Right atrium auricular region (tissue), 2 donors: ENCODE results near the gene SIAE. TPM values are rescaled to one million over a fixed set of nuclear protein-coding genes. Genes with fewer than 3 reads are reported as not detected.

Source experiments
- DNase-seq: peaks from one replicate; pipeline ENCODE4 v3.0.0-alpha.2; 2019; ENCODE audit warnings: low spot score
- H3K27ac ChIP-seq, 2 donors: fragments of 200-600 bp; sonication (generic); 1 replicate in 1 of 2; 2 replicates in 1 of 2; pipeline ENCODE4 v1.5.1; 2016 to 2019
- H3K27me3 ChIP-seq, 2 donors: fragments of 200-600 bp; sonication (generic); one replicate each; pipeline versions ENCODE4 v1.5.1 to v1.6.0; 2017 to 2019
- H3K36me3 ChIP-seq: fragments of 200-600 bp; sonication (generic); one replicate; pipeline ENCODE4 v1.5.1; 2016
- H3K4me1 ChIP-seq, 2 donors: fragments of 200-600 bp; sonication (generic); one replicate each; pipeline versions ENCODE4 v1.5.1 to v1.6.0; 2017 to 2019
- H3K4me3 ChIP-seq, 2 donors: fragments of 200-600 bp; sonication (generic); 1 replicate in 1 of 2; 2 replicates in 1 of 2; pipeline ENCODE4 v1.5.1; 2017 to 2019; ENCODE audit warnings: mild to moderate bottlenecking in 1 of 2, moderate library complexity in 1 of 2
- H3K9me3 ChIP-seq, 2 donors: fragments of 200-600 bp; sonication (generic); one replicate each; pipeline ENCODE4 v1.5.1; 2019
- total RNA-seq, 2 donors: library from RNA; depleted of rRNA; stranded (reverse); fragments of >200 nt; gene quantifications; one replicate each; pipeline ENCODE4 v1.1.0, GENCODE V29; 2016
- TF ChIP-seq, protein P1 (sequence below), 2 donors: fragments of 200-600 bp; sonication (generic); IDR thresholded peaks; one replicate each; pipeline ENCODE4 v1.5.1; 2019; ENCODE audit warnings: antibody characterized with exemption in 2 of 2

The SIAE gene
- total RNA-seq, 2 donors from 2014 or later = 12.5 to 40.8 TPM

- Histone ChIP-seq H3K27ac (peak overlapping the region; percentile 1 to 44), H3K27me3 (peaks cover 6 to 7% of the 10 kb centered on the region in 2 donors), H3K4me3 (peak overlapping the region in 1 of 2 donors; percentile 49), H3K9me3 (no peaks in the 10 kb centered on the region), H3K36me3 (no peaks in the 10 kb centered on the region), H3K4me1 (peaks cover 0 to 19% of the 10 kb centered on the region in 2 donors)
- TF ChIP-seq, protein P1, sequence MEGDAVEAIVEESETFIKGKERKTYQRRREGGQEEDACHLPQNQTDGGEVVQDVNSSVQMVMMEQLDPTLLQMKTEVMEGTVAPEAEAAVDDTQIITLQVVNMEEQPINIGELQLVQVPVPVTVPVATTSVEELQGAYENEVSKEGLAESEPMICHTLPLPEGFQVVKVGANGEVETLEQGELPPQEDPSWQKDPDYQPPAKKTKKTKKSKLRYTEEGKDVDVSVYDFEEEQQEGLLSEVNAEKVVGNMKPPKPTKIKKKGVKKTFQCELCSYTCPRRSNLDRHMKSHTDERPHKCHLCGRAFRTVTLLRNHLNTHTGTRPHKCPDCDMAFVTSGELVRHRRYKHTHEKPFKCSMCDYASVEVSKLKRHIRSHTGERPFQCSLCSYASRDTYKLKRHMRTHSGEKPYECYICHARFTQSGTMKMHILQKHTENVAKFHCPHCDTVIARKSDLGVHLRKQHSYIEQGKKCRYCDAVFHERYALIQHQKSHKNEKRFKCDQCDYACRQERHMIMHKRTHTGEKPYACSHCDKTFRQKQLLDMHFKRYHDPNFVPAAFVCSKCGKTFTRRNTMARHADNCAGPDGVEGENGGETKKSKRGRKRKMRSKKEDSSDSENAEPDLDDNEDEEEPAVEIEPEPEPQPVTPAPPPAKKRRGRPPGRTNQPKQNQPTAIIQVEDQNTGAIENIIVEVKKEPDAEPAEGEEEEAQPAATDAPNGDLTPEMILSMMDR (IDR thresholded peaks at IDR 0.05) = no peak
- DNase-seq = no peak
Observed at GRCh38 chr11:124717421-124717785, 43.9 kb upstream of the SIAE start.

DNA sequence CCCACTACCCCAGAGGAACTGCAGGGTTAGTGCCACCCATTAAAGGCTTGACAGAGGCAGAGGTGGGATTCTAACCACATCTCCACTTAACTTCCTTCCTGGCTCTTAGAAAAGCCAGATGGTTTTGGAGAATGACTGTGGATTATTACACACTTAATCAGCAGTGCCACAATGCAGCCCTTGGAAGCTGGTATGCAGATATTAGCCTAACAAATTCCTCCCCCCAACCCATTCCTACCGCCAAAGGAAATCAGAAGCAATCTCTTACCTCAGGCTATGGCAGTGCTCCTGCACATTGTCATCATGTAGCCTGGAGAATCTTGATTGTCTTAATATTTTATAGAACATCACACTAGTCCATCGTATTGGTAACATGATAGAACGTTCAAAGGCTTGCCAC is 43.1 kb upstream of the SIAE start:
- H3K4me1 ChIP-seq = peaks cover 0 to 19% of the 10 kb centered on the region in 2 donors
- no peak overlapping the region for H3K4me3 ChIP-seq
- no peaks in the 10 kb centered on the region for H3K36me3 ChIP-seq
- H3K27ac ChIP-seq = no peak overlapping the region
- TF ChIP-seq, protein P1 (IDR thresholded peaks at IDR 0.05) = no peak
- H3K9me3 ChIP-seq = no peaks in the 10 kb centered on the region
- peaks cover 6 to 7% of the 10 kb centered on the region in 2 donors for H3K27me3 ChIP-seq
- no peak for DNase-seq

DNA sequence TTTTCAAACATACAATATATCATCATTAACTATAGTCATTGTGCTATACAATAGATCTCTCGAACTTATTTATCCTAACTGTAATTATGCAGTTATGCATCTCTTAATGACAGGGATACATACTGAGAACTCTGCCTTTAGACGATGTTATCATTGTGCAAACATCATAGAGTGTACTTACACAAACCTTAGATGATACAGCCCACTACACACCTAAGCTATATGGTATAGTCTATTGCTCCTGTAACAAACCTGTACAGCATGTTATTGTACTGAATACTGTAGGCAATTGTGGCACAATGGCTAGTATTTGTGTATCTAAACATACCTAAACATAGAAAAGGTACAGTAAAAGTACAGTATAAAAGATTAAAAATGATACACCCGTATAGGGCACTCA is 38.9 kb upstream of the SIAE start:
- no peak overlapping the region for H3K27ac ChIP-seq
- no peaks in the 10 kb centered on the region for H3K27me3 ChIP-seq
- no peak for DNase-seq
- H3K4me1 ChIP-seq = peaks cover 0 to 5% of the 10 kb centered on the region in 2 donors
- H3K4me3 ChIP-seq = no peak overlapping the region
- no peaks in the 10 kb centered on the region for H3K36me3 ChIP-seq
- peaks cover 0 to 8% of the 10 kb centered on the region in 2 donors for H3K9me3 ChIP-seq
- TF ChIP-seq, protein P1 (IDR thresholded peaks at IDR 0.05) = no peak

DNA sequence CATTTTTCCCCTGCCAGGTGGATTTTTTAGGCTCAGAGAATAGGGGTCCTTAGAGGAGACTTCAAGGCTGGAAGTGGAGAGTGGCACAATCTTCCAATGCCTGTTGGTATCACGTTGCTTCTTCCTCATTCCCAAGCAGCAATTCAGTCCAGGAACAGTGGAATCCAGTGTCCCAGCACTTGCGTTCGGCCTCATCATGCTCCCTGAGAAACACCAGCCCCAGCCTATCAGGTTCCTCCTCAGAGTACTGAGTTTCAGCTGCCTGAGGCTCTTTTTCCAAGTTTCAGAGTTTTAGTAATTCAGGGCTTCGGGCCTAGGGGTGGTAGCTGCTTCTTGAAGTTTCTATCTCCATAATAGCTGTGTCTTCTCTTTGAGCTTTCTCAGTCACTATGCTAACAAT is 34.3 kb upstream of the SIAE start:
- Histone ChIP-seq H3K27me3 (no peaks in the 10 kb centered on the region), H3K4me3 (no peak overlapping the region), H3K4me1 (no peaks in the 10 kb centered on the region), H3K9me3 (peaks cover 0 to 8% of the 10 kb centered on the region in 2 donors), H3K27ac (no peak overlapping the region), H3K36me3 (no peaks in the 10 kb centered on the region)
- TF ChIP-seq, protein P1 (IDR thresholded peaks at IDR 0.05) = no peak
- no peak for DNase-seq

- no peak for DNase-seq
- no peaks in the 10 kb centered on the region for H3K27me3 ChIP-seq
- H3K27ac ChIP-seq = no peak overlapping the region
- H3K4me3 ChIP-seq = no peak overlapping the region
- H3K36me3 ChIP-seq = no peaks in the 10 kb centered on the region
- peaks cover 0 to 4% of the 10 kb centered on the region in 2 donors for H3K9me3 ChIP-seq
- TF ChIP-seq, protein P1 (IDR thresholded peaks at IDR 0.05) = no peak
- H3K4me1 ChIP-seq = no peaks in the 10 kb centered on the region
Observed at GRCh38 chr11:124700028-124700427, 26.5 kb upstream of the SIAE start.

- Histone ChIP-seq H3K36me3 (no peaks in the 10 kb centered on the region), H3K9me3 (peaks cover 0 to 4% of the 10 kb centered on the region in 2 donors), H3K4me3 (no peak overlapping the region), H3K27ac (no peak overlapping the region), H3K4me1 (no peaks in the 10 kb centered on the region), H3K27me3 (no peaks in the 10 kb centered on the region)
- DNase-seq = no peak
- TF ChIP-seq, protein P1 (IDR thresholded peaks at IDR 0.05) = no peak
Observed at GRCh38 chr11:124699547-124699946, 26.0 kb upstream of the SIAE start.
